Liver (tissue), 9 donors: ENCODE data around the gene LRRC51. TPM values are rescaled to one million over a fixed set of nuclear protein-coding genes. Genes with fewer than 3 reads are reported as not detected.

ENCODE experiments used
- DNase-seq: peaks from one replicate; pipeline ENCODE4 v3.0.0-alpha.2; 2017; ENCODE audit warnings: low spot score
- H3K27ac ChIP-seq, 2 donors: one replicate each; pipeline ENCODE4 v1.7.0; 2013; ENCODE audit warnings: inconsistent platforms in 2 of 2, low read length in 2 of 2, control low read depth in 1 of 2, low read depth in 1 of 2, mild to moderate bottlenecking in 1 of 2
- H3K27me3 ChIP-seq, 4 donors: one replicate each; pipeline versions ENCODE4 v1.6.1 to v1.7.0; 2013; ENCODE audit warnings: low read length in 3 of 4, inconsistent platforms in 1 of 4, mild to moderate bottlenecking in 1 of 4, moderate library complexity in 1 of 4; ENCODE audit not compliant: control insufficient read depth in 4 of 4, insufficient read depth in 4 of 4
- H3K36me3 ChIP-seq, 4 donors: one replicate each; pipeline versions ENCODE4 v1.6.1 to v1.7.0; 2013; ENCODE audit warnings: low read length in 3 of 4, mild to moderate bottlenecking in 3 of 4, low read depth in 1 of 4, moderate library complexity in 1 of 4; ENCODE audit not compliant: control insufficient read depth in 4 of 4, insufficient read depth in 3 of 4
- H3K4me1 ChIP-seq, 4 donors: one replicate each; pipeline versions ENCODE4 v1.6.1 to v1.7.0; 2013; ENCODE audit warnings: low read length in 3 of 4, mild to moderate bottlenecking in 3 of 4, moderate library complexity in 1 of 4; ENCODE audit not compliant: control insufficient read depth in 4 of 4, insufficient read depth in 4 of 4
- H3K4me3 ChIP-seq, 3 donors: one replicate each; pipeline versions ENCODE4 v1.6.1 to v1.7.0; 2013; ENCODE audit warnings: low read length in 3 of 3, control low read depth in 1 of 3, low read depth in 1 of 3, mild to moderate bottlenecking in 1 of 3
- H3K9ac ChIP-seq, 2 donors: one replicate each; pipeline ENCODE4 v1.7.0; 2013; ENCODE audit warnings: low read length in 2 of 2, mild to moderate bottlenecking in 2 of 2, moderate library complexity in 2 of 2, control low read depth in 1 of 2, low read depth in 1 of 2
- H3K9me3 ChIP-seq, 4 donors: one replicate each; pipeline versions ENCODE4 v1.6.1 to v1.7.0; 2013; ENCODE audit warnings: low read length in 3 of 4; ENCODE audit not compliant: control insufficient read depth in 4 of 4
- ATF3 ChIP-seq: IDR thresholded peaks from 2 replicates; pipeline ENCODE4 v1.6.1; 2016; ENCODE audit warnings: antibody characterized with exemption
- CTCF ChIP-seq: fragments of 150-350 bp; IDR thresholded peaks from 2 replicates; pipeline ENCODE4 v1.5.1; 2017; ENCODE audit warnings: improper control_type of control experiment, low read depth, low read length; ENCODE audit not compliant: missing input control
- EGR1 ChIP-seq, 2 donors: IDR thresholded peaks; 2 replicates each; pipeline ENCODE4 v1.6.1; 2016 to 2018; ENCODE audit warnings: antibody characterized with exemption in 2 of 2, low read depth in 2 of 2
- FOXA1 ChIP-seq: IDR thresholded peaks from 2 replicates; pipeline ENCODE4 v1.6.1; 2016; ENCODE audit warnings: antibody characterized with exemption
- FOXA2 ChIP-seq: IDR thresholded peaks from 2 replicates; pipeline ENCODE4 v1.6.1; 2016; ENCODE audit warnings: antibody characterized with exemption
- GABPA ChIP-seq, 2 donors: IDR thresholded peaks in 1 of 2; conservative IDR thresholded peaks in 1 of 2; 2 replicates each; pipeline ENCODE4 v1.6.1; 2016; ENCODE audit warnings: antibody characterized with exemption in 2 of 2, mild to moderate bottlenecking in 1 of 2, moderate library complexity in 1 of 2
- HNF4A ChIP-seq, 2 donors: conservative IDR thresholded peaks; 2 replicates each; pipeline ENCODE4 v1.6.1; 2016; ENCODE audit warnings: antibody characterized with exemption in 2 of 2, mild to moderate bottlenecking in 2 of 2
- HNF4G ChIP-seq: IDR thresholded peaks from 2 replicates; pipeline ENCODE4 v1.6.1; 2016; ENCODE audit warnings: antibody characterized with exemption
- JUND ChIP-seq, 2 donors: IDR thresholded peaks; 2 replicates each; pipeline ENCODE4 v1.6.1; 2016; ENCODE audit warnings: antibody characterized with exemption in 2 of 2
- NR2F2 ChIP-seq: IDR thresholded peaks from 2 replicates; pipeline ENCODE4 v1.6.1; 2016; ENCODE audit warnings: antibody characterized with exemption
- RAD21 ChIP-seq, 2 donors: IDR thresholded peaks; 2 replicates each; pipeline ENCODE4 v1.6.1; 2016; ENCODE audit warnings: antibody characterized with exemption in 2 of 2, mild to moderate bottlenecking in 2 of 2
- RXRA ChIP-seq, 2 donors: IDR thresholded peaks; 2 replicates each; pipeline ENCODE4 v1.6.1; 2017 to 2018; ENCODE audit warnings: antibody characterized with exemption in 2 of 2, mild to moderate bottlenecking in 1 of 2
- SP1 ChIP-seq: IDR thresholded peaks from 2 replicates; pipeline ENCODE4 v1.6.1; 2018; ENCODE audit warnings: antibody characterized with exemption, mild to moderate bottlenecking
- TAF1 ChIP-seq: conservative IDR thresholded peaks from 2 replicates; pipeline ENCODE4 v1.6.1; 2016; ENCODE audit warnings: antibody characterized with exemption, mild to moderate bottlenecking
- YY1 ChIP-seq: IDR thresholded peaks from 2 replicates; pipeline ENCODE4 v1.6.1; 2016; ENCODE audit warnings: antibody characterized with exemption, mild to moderate bottlenecking
- ZBTB33 ChIP-seq: IDR thresholded peaks from 2 replicates; pipeline ENCODE4 v1.6.1; 2016; ENCODE audit warnings: antibody characterized with exemption
- WGBS: extraction: QIAGEN DNeasy Blood & Tissue Kit; methylation state at CpG from one replicate; pipeline ENCODE4 v1.1.7; 2013; 5-methylcytosine and 5-hydroxymethylcytosine counted together
- polyA plus RNA-seq, 2 donors: library from polyadenylated mRNA; stranded (reverse) in 1 of 2; unstranded in 1 of 2; fragments of 200-250 nt in 1 of 2; fragments of >200 nt in 1 of 2; fragmentation: Nextera tagmentation in 1 of 2; extraction: Ambion mirVana in 1 of 2; gene quantifications; one replicate each; pipeline versions ENCODE4 v1.2.1 to v1.2.3, GENCODE V29; 2013 to 2015
- total RNA-seq, 2 donors: library from RNA; depleted of rRNA; stranded (reverse); fragments of >200 nt; gene quantifications; one replicate each; pipeline ENCODE4 v1.2.3, GENCODE V29; 2014
- TF ChIP-seq, protein P1 (sequence below): IDR thresholded peaks from 2 replicates; pipeline ENCODE4 v1.6.1; 2016; ENCODE audit warnings: antibody characterized with exemption, mild to moderate bottlenecking
- TF ChIP-seq, protein P2 (sequence below): IDR thresholded peaks from 2 replicates; pipeline ENCODE4 v1.6.1; 2016; ENCODE audit warnings: antibody characterized with exemption
- donor health status: healthy.
- donor health status: healthy.
- donor health status: healthy.
- donor health status: healthy.
- donor health status: healthy.

LRRC51 gene
- total and polyA plus RNA-seq, 4 donors: 1.9 to 3.7 (median 3.2) TPM

DNA sequence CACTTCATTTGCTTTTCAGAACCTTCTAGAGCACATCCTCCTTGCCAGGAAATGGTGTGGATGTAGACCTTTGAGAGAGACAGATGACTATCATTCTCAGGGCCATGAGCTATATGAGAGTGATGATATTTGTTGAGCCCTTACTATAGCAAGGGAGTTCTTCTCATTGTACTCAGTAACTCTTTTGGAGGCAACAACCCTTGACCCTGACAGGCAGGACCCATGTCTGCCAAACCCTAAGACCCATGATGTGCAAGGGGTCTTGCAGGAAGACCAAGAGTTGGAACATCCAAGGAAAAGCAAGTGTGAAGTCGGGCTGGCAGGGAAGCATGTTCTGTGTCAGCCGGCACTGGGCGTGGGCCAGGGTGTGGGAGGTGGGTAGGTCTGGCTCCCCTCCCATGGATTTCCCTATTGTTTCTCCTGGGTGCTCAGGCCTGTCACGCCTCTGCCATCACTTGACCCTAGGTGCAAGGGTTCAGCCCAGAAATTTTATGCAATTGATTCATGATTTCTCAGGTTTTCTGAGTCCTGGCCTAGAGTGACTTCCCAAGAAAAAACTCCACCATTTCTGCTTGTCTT, 56.1 kb downstream of the LRRC51 start:
- 94% methylated on average over 4 of the region's 4 CpGs for WGBS
- Histone ChIP-seq H3K27me3 (no peaks in the 10 kb centered on the region), H3K9ac (no peak overlapping the region), H3K9me3 (no peaks in the 10 kb centered on the region), H3K4me3 (no peak overlapping the region), H3K27ac (no peak overlapping the region), H3K36me3 (no peaks in the 10 kb centered on the region), H3K4me1 (no peaks in the 10 kb centered on the region)
- DNase-seq: no peak
- TF ChIP-seq ATF3 (no peak), HNF4G (no peak), FOXA2 (no peak), JUND (IDR thresholded peaks at IDR 0.05) (no peak), ZBTB33 (no peak), SP1 (no peak), EGR1 (IDR thresholded peaks at IDR 0.05; ENCODE audit: low read depth in 2 of 2) (no peak), YY1 (no peak), TAF1 (no peak), CTCF (no peak), RXRA (IDR thresholded peaks at IDR 0.05) (no peak)
- TF ChIP-seq, protein P1, sequence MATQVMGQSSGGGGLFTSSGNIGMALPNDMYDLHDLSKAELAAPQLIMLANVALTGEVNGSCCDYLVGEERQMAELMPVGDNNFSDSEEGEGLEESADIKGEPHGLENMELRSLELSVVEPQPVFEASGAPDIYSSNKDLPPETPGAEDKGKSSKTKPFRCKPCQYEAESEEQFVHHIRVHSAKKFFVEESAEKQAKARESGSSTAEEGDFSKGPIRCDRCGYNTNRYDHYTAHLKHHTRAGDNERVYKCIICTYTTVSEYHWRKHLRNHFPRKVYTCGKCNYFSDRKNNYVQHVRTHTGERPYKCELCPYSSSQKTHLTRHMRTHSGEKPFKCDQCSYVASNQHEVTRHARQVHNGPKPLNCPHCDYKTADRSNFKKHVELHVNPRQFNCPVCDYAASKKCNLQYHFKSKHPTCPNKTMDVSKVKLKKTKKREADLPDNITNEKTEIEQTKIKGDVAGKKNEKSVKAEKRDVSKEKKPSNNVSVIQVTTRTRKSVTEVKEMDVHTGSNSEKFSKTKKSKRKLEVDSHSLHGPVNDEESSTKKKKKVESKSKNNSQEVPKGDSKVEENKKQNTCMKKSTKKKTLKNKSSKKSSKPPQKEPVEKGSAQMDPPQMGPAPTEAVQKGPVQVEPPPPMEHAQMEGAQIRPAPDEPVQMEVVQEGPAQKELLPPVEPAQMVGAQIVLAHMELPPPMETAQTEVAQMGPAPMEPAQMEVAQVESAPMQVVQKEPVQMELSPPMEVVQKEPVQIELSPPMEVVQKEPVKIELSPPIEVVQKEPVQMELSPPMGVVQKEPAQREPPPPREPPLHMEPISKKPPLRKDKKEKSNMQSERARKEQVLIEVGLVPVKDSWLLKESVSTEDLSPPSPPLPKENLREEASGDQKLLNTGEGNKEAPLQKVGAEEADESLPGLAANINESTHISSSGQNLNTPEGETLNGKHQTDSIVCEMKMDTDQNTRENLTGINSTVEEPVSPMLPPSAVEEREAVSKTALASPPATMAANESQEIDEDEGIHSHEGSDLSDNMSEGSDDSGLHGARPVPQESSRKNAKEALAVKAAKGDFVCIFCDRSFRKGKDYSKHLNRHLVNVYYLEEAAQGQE: no peak
- TF ChIP-seq, protein P2, sequence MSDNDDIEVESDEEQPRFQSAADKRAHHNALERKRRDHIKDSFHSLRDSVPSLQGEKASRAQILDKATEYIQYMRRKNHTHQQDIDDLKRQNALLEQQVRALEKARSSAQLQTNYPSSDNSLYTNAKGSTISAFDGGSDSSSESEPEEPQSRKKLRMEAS: no peak

GRCh38 chr11:72138821-72139390, 58.3 kb downstream of the LRRC51 start:
- Histone ChIP-seq H3K36me3 (no peaks in the 10 kb centered on the region), H3K27ac (no peak overlapping the region), H3K9me3 (no peaks in the 10 kb centered on the region), H3K4me1 (no peaks in the 10 kb centered on the region), H3K4me3 (no peak overlapping the region), H3K9ac (no peak overlapping the region), H3K27me3 (no peaks in the 10 kb centered on the region)
- no peak for DNase-seq
- WGBS: 78% methylated on average over 12 of the region's 12 CpGs
- TF ChIP-seq FOXA1 (no peak), FOXA2 (no peak), NR2F2 (no peak), HNF4A (conservative IDR thresholded peaks at IDR 0.05) (no peak), YY1 (no peak), RXRA (IDR thresholded peaks at IDR 0.05) (no peak), EGR1 (IDR thresholded peaks at IDR 0.05; ENCODE audit: low read depth in 2 of 2) (no peak), CTCF (no peak), ATF3 (no peak), GABPA (IDR thresholded peaks at IDR 0.05 in 1 of 2, conservative IDR thresholded peaks at IDR 0.05 in 1 of 2) (no peak), SP1 (no peak), JUND (IDR thresholded peaks at IDR 0.05) (no peak), RAD21 (IDR thresholded peaks at IDR 0.05) (no peak), HNF4G (no peak)
